HG03103 (cell line): ENCODE measurements around the gene DNAH12.
"Not testable (repeated sequence)": the region's sequence is repeated elsewhere in the genome, so short reads cannot be mapped to it uniquely, and the experiment has no call there.

ENCODE experiments used
- ATAC-seq: cut with Tn5 transposase; IDR thresholded peaks from one replicate; pipeline ENCODE4 v1.9.1; 2021; ENCODE audit warnings: low read depth; ENCODE audit not compliant: unreplicated experiment

The DNAH12 gene

GRCh38 chr3:57331078-57331610 lies 213.0 kb downstream of the DNAH12 start:
- ATAC-seq: no peak

- ATAC-seq: not testable (repeated sequence)
Observed at GRCh38 chr3:57326498-57326897, 217.6 kb downstream of the DNAH12 start.

- ATAC-seq: no peak
Observed at GRCh38 chr3:57314204-57314603, 229.9 kb downstream of the DNAH12 start.

GRCh38 chr3:57309769-57310360 lies 234.3 kb downstream of the DNAH12 start:
- ATAC-seq: no peak

GRCh38 chr3:57303520-57303919 lies 240.6 kb downstream of the DNAH12 start:
- not testable (repeated sequence) for ATAC-seq

- no peak for ATAC-seq
Observed at GRCh38 chr3:57298041-57298440, 246.1 kb downstream of the DNAH12 start.

- ATAC-seq: no peak
Observed at GRCh38 chr3:57292897-57293526, 251.1 kb downstream of the DNAH12 start.

GRCh38 chr3:57292159-57292896 lies 251.8 kb downstream of the DNAH12 start, which contains the start of gene ASB14:
Gene ASB14, minus strand, starts transcription at chr3:57292685. Its CDS starts 652 bp downstream, at chr3:57292033.
- no peak for ATAC-seq

- no peak for ATAC-seq
Observed at GRCh38 chr3:57288403-57288802, 255.7 kb downstream of the DNAH12 start.

- ATAC-seq: no peak
Observed at GRCh38 chr3:57287205-57287604, 256.9 kb downstream of the DNAH12 start.

GRCh38 chr3:57283334-57283733 lies 260.8 kb downstream of the DNAH12 start:
- ATAC-seq: no peak

GRCh38 chr3:57281715-57282114 lies 262.4 kb downstream of the DNAH12 start:
- no peak for ATAC-seq

- no peak for ATAC-seq
Observed at GRCh38 chr3:57279685-57280084, 264.5 kb downstream of the DNAH12 start.

GRCh38 chr3:57278237-57278636 lies 265.9 kb downstream of the DNAH12 start:
- ATAC-seq: no peak

GRCh38 chr3:57275393-57275792 lies 268.8 kb downstream of the DNAH12 start:
- ATAC-seq: no peak

GRCh38 chr3:57274845-57275244 lies 269.3 kb downstream of the DNAH12 start:
- no peak for ATAC-seq

- ATAC-seq: no peak
Observed at GRCh38 chr3:57268416-57268815, 275.7 kb downstream of the DNAH12 start.

GRCh38 chr3:57261929-57262328 lies 282.2 kb downstream of the DNAH12 start:
- ATAC-seq: no peak

- no peak for ATAC-seq
Observed at GRCh38 chr3:57261119-57261518, 283.0 kb downstream of the DNAH12 start.

GRCh38 chr3:57257678-57258077 lies 286.5 kb downstream of the DNAH12 start:
- no peak for ATAC-seq

GRCh38 chr3:57256844-57257243 lies 287.3 kb downstream of the DNAH12 start:
- ATAC-seq: no peak
